Hematopoietic multipotent progenitor cell treated with erythropoietin and hydrocortisone succinate and interleukin-3 and kit ligand, for 8 days (in vitro differentiated cells): ENCODE results near the gene THBS2.

Source experiments
- DNase-seq: peaks from one replicate; pipeline ENCODE4 v3.0.0-alpha.2; 2015

THBS2 gene

DNA sequence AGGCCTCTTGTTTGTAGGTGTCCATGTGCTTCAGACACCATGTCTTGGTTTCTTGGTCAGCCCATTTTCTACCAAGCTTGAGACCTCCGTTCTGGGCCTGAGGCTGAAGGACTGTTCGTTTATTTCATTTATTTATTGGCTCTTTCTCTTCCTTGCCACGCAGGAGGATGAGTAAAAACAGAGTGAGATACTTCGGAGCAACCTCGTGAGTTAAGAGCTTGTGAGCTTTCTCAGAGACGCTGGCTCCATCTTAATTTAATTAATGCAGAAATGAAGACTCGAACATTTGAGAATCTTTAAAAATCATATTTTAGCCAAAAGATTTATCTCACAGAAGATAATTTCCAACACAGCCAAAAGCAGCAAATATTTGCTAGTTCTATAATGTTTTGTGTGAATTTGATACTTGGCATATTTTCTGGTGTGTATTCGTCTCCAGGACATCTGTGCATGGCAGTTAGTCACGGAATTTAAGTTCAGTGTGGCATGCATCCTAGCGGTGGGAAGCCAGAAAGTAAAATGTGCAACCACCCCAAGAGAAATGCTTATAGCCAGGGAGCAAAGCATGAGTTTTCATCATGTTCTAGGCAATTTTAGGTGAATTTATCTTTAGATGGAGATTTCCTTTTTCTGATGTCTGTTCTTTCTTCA is 76.0 kb downstream of the THBS2 start:
- DNase-seq, result no peak

- no peak for DNase-seq
Measured at GRCh38 chr6:169176361-169176991, 77.2 kb downstream of the THBS2 start.

DNA sequence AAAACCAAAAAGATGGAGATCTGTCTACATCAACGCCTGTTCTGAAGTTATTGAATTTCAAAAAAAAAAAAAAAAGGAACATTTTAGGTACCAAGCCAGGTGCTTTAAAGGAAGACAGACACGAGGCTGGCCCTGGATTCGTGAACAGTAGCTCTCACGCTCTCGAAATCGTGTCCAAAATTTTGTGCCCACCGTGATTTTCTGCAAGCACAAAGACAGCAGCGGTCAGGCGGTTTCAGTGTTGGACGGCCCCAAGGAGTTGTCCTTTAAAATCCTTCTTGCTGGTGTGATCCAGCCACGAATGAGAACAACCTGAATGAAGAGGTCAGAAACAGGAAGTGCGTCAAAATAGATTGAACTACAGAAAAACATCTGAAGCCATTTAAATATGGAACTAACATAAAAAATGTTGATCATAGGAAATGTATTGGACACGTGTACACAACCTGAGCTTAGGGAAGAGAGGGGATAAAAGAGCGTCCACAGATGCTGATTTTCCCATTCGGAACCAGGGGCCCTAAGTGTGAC is 78.2 kb downstream of the THBS2 start:
- DNase-seq, result no peak

GRCh38 chr6:169174516-169175359 is 78.9 kb downstream of the THBS2 start:
- DNase-seq, result no peak

GRCh38 chr6:169173532-169174268 is 79.9 kb downstream of the THBS2 start:
- DNase-seq, result no peak

DNA sequence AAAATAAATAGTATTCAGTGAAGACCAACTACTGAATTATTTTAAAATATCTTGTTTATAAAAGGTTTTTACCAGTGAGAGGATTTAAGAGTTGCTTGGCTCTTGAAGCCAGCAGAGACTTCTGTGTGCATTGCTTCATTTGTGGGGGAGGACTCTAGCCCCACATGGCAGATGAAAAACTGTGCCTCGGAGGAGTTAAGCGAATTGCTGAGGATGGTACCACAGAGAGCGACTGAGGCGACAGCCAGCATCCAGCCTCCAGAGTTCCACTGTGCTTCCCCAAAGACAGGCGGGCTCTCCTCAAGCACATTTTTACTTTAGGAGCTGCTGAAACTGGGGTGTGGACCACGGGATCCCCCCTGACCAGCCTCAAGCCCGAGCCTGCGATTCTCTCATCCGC is 80.7 kb downstream of the THBS2 start:
- DNase-seq, result no peak

DNA sequence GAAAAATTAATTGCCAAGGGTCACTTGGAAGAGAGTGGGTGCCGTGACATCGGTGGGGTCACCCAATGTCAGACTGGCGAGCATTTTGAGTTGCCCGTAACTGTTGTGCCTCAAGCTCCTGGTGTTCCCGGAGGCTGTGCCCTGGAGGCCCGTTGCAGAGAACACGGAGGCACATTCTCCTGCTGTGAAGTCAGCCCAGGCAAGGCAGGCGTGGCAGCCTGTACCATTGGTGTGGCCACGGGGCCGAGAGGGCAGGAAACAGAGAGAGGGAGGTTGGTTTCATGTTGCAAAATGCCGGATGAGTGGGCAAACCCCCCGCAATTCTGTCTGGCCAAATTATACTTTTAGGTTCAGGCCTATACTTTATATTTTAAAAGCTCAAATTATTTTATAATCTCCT is 81.2 kb downstream of the THBS2 start:
- DNase-seq, result no peak

- no peak for DNase-seq
Measured at GRCh38 chr6:169171951-169172350, 81.7 kb downstream of the THBS2 start.

DNA sequence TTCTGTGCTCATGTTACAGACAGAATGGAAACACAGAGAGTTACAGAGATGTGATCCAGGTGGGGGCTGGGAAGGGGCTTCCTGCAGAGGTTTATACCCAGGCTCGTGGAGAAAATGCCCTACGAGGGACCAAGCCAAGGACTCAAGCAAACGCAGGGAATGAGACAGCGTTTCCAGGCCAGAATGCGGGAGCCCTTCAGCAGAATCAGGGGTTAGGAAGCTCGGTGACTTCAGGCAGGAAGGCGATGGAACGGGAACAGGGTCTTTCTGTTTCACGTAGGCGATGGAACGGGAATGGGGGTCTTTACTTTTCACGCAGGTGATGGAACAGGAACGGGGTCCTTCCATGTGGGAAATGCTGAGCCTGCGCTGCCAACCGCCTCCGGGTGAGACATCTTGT is 82.6 kb downstream of the THBS2 start:
- no peak for DNase-seq

DNA sequence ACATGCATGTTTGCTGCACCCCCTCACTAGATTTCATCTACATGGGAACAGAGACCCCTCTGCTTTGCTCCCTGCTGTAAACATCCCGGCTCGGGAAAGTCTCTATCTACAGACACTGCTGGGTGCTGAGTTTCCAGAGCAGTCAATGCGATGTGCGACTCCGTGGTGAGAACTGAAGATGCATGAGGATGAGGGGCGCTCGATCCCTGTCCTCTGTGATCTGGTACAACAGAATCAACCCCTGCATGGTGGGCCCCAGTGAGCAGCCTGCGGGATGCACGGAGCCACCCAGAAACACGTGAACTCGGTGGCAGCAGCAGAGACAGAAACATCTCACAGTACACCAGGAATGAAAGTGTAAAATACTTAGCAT is 83.1 kb downstream of the THBS2 start:
- no peak for DNase-seq

DNA sequence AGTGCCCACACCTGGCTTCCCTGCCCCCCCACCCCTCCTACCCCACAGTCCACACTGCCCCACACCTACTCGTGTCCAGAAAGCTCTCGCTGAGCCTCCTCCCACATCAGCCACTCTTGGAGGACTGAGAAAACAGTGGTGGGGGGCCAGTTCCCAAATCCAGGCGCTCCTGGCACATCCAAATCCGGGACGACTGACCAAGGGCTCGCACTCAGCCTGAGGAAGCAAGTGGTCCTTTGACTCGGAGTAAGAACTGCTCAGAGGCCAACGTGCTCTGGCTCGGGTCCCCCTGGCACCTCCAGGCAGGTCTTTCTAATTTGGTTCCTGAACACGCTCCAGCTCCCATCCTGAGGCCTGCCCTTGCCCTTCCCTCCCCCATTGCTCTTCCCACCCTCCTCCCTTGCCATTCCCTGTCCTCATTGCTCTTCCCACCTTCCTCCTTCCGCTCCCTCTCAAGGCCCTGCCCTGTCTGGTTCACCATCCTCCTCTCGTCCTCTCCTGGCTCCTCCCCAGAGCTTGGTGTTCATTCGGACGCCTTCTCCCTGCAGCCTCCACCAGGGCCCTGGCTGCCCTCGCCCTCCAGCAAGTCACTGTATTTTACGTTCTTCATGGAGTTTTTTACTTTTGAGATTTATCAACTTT is 83.6 kb downstream of the THBS2 start:
- no peak for DNase-seq

GRCh38 chr6:169169375-169169774 is 84.3 kb downstream of the THBS2 start:
- DNase-seq, result no peak

DNA sequence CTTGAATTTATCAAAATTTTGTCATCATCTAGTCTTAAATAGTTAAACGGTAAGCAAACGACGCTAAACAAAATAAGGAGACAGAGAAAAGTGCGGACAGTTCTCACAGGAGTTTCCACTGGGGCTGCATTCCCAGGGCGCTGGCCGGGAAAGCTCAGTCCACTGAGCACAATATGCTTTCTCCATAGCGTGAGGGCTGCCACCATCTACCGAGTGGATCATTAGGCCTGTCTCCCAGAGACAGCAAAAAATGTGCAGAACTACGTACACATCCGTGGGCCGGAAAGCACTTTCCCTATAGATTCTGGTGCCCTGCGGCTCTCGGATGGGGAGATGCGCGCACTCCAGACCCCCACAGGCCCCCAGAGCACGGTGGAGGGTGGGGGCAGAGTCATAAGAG is 84.9 kb downstream of the THBS2 start:
- no peak for DNase-seq

- DNase-seq, result no peak
Measured at GRCh38 chr6:169168302-169168630, 85.4 kb downstream of the THBS2 start.

GRCh38 chr6:169167581-169168301 is 85.9 kb downstream of the THBS2 start:
- no peak for DNase-seq

- no peak for DNase-seq
Measured at GRCh38 chr6:169166896-169167580, 86.6 kb downstream of the THBS2 start.
